Lung (tissue), 12 donors: ENCODE results near the gene CST11. TPM values are rescaled to one million over a fixed set of nuclear protein-coding genes. Genes with fewer than 3 reads are reported as not detected.
A peak's percentile ranks its signal among the peaks of the same experiment; 100 is the strongest.

ENCODE experiments used
- ATAC-seq: fragments of 200-7000 bp; cut with Tn5 transposase; one replicate; pipeline ENCODE4 v1.9.1; 2020; ENCODE audit warnings: moderate number of reproducible peaks; ENCODE audit not compliant: insufficient read depth, low FRiP score
- DNase-seq, 3 donors: peaks; one replicate each; pipeline ENCODE4 v3.0.0-alpha.2; 2013 to 2017
- H3K27ac ChIP-seq, 2 donors: one replicate each; pipeline ENCODE4 v1.5.1; 2013; ENCODE audit warnings: mild to moderate bottlenecking in 2 of 2, moderate library complexity in 2 of 2, control low read depth in 1 of 2, inconsistent platforms in 1 of 2, low read depth in 1 of 2, low read length in 1 of 2
- H3K27me3 ChIP-seq, 3 donors: one replicate each; pipeline ENCODE4 v1.5.1; 2013; ENCODE audit warnings: low read length in 2 of 3; ENCODE audit not compliant: control insufficient read depth in 3 of 3, insufficient read depth in 3 of 3
- H3K36me3 ChIP-seq, 4 donors: one replicate each; pipeline ENCODE4 v1.5.1; 2013; ENCODE audit warnings: low read length in 4 of 4, mild to moderate bottlenecking in 1 of 4, moderate library complexity in 1 of 4; ENCODE audit not compliant: control insufficient read depth in 4 of 4, insufficient read depth in 4 of 4
- H3K4me1 ChIP-seq, 5 donors: one replicate each; pipeline ENCODE4 v1.5.1; 2013; ENCODE audit warnings: low read length in 5 of 5, mild to moderate bottlenecking in 2 of 5, moderate library complexity in 1 of 5; ENCODE audit not compliant: control insufficient read depth in 5 of 5, insufficient read depth in 5 of 5
- H3K4me3 ChIP-seq: one replicate; pipeline ENCODE4 v1.5.1; 2013; ENCODE audit warnings: mild to moderate bottlenecking, control low read depth, moderate library complexity
- H3K9ac ChIP-seq, 2 donors: one replicate each; pipeline ENCODE4 v1.5.1; 2013; ENCODE audit warnings: low read length in 2 of 2, control low read depth in 1 of 2; ENCODE audit not compliant: insufficient read depth in 1 of 2
- H3K9me3 ChIP-seq, 4 donors: one replicate each; pipeline ENCODE4 v1.5.1; 2013; ENCODE audit warnings: low read length in 3 of 4, mild to moderate bottlenecking in 1 of 4, moderate library complexity in 1 of 4; ENCODE audit not compliant: control insufficient read depth in 4 of 4, insufficient read depth in 3 of 4
- WGBS, 2 donors: extraction: QIAGEN DNeasy Blood & Tissue Kit; methylation state at CpG; one replicate each; pipeline ENCODE4 v1.1.7; 2013; 5-methylcytosine and 5-hydroxymethylcytosine counted together
- polyA plus RNA-seq, 2 donors: library from polyadenylated mRNA; stranded (reverse); fragments of 200-250 nt; gene quantifications; one replicate each; pipeline ENCODE4 v1.2.1, GENCODE V29; 2013
- total RNA-seq, 2 donors: library from RNA; depleted of rRNA in 1 of 2; stranded (reverse); fragments of >200 nt in 1 of 2; gene quantifications; one replicate each; pipeline ENCODE4 v1.2.1, GENCODE V29; 2014 to 2021
- TF ChIP-seq, protein P1 (sequence below): IDR thresholded peaks from 2 replicates; pipeline ENCODE4 v1.5.1; 2012; ENCODE audit warnings: mild to moderate bottlenecking; ENCODE audit errors: control extremely low read depth, extremely low read depth
- donor health status: control.
- donor health status: control.
- donor health status: Bipolar disorder and iron deficiency.
- donor health status: healthy.
- donor health status: DM: yes; HTN: yes; CAD: no.

Gene CST11
- total and polyA plus RNA-seq, 4 donors = not detected

DNA sequence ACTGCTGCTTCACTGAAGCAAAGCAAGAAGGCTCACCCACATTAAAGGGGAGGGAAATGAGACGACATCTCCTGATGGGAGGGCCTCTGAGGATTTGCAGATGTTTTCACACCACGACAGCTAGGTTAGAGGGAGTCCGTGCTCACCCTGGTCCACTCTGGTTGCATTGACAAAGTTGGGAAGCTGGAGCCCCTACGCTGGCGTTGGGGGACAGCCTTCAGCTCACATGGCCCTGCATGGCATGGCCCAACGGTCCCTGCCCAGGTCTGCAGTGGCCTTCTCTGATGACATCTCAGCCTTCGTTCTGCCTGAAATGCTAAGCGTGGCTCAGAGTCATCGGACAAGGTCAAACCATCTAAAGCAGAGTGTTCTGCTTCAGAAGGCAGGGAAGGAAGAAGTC lies 27.5 kb downstream of the CST11 start:
- ATAC-seq = no peak
- H3K36me3 ChIP-seq = no peaks in the 10 kb centered on the region
- peaks cover 0 to 6% (median 0%) of the 10 kb centered on the region in 5 donors for H3K4me1 ChIP-seq
- TF ChIP-seq, protein P1, sequence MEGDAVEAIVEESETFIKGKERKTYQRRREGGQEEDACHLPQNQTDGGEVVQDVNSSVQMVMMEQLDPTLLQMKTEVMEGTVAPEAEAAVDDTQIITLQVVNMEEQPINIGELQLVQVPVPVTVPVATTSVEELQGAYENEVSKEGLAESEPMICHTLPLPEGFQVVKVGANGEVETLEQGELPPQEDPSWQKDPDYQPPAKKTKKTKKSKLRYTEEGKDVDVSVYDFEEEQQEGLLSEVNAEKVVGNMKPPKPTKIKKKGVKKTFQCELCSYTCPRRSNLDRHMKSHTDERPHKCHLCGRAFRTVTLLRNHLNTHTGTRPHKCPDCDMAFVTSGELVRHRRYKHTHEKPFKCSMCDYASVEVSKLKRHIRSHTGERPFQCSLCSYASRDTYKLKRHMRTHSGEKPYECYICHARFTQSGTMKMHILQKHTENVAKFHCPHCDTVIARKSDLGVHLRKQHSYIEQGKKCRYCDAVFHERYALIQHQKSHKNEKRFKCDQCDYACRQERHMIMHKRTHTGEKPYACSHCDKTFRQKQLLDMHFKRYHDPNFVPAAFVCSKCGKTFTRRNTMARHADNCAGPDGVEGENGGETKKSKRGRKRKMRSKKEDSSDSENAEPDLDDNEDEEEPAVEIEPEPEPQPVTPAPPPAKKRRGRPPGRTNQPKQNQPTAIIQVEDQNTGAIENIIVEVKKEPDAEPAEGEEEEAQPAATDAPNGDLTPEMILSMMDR = no peak
- no peak overlapping the region for H3K9ac ChIP-seq
- no peak overlapping the region for H3K4me3 ChIP-seq
- H3K9me3 ChIP-seq = no peaks in the 10 kb centered on the region
- no peak for DNase-seq
- no peak overlapping the region for H3K27ac ChIP-seq
- H3K27me3 ChIP-seq = no peaks in the 10 kb centered on the region
- 86 to 96% methylated on average over 9 of the region's 9 CpGs for WGBS, 2 donors

DNA sequence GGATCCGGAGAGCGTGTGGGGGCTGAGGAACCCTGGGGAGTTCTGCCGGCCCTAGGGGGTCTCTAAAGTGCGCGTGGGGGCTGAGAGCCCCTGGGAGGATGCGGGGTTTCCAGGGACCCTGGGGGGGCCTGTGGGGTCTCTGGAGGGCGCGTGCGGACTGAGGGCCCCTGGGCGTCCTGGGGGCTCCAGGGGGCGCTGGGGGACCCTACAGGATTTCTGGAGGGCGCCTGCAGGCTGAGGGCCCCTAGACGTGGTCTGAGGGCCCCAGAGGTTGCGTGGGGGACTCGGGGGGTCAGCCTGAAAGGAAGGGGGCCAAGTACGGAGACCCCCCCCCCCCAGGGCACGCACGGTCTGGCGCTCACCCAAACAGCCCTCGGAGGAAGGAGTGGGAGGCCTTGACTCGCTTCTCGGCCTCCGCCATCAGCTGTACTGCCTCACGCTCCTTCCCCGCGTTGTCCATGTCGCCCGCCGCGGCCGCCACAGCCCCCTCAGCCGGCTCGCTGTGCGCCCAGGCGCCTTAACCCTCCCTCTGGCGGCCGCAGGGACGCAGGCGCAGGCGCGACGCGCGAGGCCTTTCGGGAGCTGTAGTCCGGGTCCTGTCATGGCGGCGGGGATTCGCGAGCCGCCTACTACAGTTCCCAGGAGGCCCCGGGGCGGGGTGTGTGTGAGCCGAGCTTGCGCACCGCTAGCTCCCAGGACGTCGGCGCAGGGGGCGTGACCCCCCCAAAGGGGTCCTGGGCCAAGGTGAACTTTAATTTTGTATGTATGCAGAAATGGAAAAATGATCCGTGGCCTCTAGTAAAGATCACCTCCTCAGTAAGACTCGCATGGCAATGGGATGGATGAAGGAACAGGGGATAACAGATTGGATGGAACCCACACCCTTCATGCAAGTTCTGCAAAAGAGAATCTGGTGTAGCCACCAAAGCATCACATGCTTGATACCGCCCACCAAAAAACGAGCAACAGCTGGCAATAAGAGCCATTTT lies 31.4 kb downstream of the CST11 start, which contains the start of gene NAPB:
Gene NAPB (minus strand): TSS at position 546 of the 989 bp plus-strand sequence. CDS start 86 bp downstream, at position 460.
- Histone ChIP-seq H3K9me3 (no peaks in the 10 kb centered on the region), H3K36me3 (no peaks in the 10 kb centered on the region), H3K4me1 (peaks cover 0 to 20% (median 6%) of the 10 kb centered on the region in 5 donors), H3K27ac (peak within 1 kb of the TSS; percentile 94 to 96), H3K9ac (peak within 1 kb of the TSS; percentile 71 to 85), H3K27me3 (no peaks in the 10 kb centered on the region), H3K4me3 (peak within 1 kb of the TSS; percentile 92)
- TF ChIP-seq, protein P1 = peak; percentile 40
- peak; percentile 100 for ATAC-seq
- WGBS, 2 donors = 0% methylated on average over 57 to 64 of the region's 64 CpGs
- peak; percentile 93 to 96 (median 95) for DNase-seq

- Histone ChIP-seq H3K9me3 (no peaks in the 10 kb centered on the region), H3K4me1 (peaks cover 0 to 20% (median 6%) of the 10 kb centered on the region in 5 donors), H3K27me3 (no peaks in the 10 kb centered on the region), H3K27ac (peak overlapping the region; percentile 94 to 96), H3K36me3 (no peaks in the 10 kb centered on the region), H3K9ac (peak overlapping the region; percentile 56 to 71), H3K4me3 (peak overlapping the region; percentile 92)
- WGBS, 2 donors = 0 to 1% methylated on average over 56 to 58 of the region's 58 CpGs
- TF ChIP-seq, protein P1 = no peak
- DNase-seq = peak; percentile 38 to 58 (median 40)
- peak; percentile 32 for ATAC-seq
Measured at GRCh38 chr20:23419995-23420901, 32.4 kb downstream of the CST11 start.
